NCI-H1105 (cell line): ENCODE data around the gene CBFA2T3.

Experiments used
- DNase-seq: peaks from one replicate; lab custom pipeline; 2025; lab: John Stamatoyannopoulos, UW

Gene CBFA2T3

DNA sequence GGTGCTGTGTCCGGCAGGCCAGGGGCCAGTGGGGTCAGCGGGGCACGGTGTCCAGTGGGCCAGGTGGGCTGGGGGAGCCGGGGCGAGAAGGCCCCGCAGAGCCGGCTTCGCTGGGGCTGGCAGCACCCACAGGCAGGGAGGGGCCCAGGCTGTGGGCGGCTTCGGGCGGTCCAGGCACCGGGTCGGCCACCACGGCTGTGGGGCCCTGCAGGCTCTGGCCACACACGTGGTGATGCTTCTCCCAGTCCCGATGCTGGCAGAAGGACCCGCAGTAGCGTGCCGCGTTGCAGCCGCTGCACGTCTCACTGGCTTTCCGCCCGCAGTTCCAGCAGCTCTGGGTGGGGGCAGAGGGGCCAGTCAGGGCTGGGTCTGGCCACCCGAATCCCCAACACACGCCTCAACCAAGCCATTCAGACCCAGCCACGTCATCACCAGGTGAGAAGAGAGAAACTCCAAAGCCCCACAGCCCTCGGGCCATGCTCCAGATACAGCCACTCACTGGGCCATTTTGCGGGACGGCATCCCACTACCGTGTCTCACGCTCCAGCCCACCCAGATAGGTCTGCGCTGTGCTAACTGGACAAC lies 100.0 kb downstream of the CBFA2T3 start:
- DNase-seq: no peak

DNA sequence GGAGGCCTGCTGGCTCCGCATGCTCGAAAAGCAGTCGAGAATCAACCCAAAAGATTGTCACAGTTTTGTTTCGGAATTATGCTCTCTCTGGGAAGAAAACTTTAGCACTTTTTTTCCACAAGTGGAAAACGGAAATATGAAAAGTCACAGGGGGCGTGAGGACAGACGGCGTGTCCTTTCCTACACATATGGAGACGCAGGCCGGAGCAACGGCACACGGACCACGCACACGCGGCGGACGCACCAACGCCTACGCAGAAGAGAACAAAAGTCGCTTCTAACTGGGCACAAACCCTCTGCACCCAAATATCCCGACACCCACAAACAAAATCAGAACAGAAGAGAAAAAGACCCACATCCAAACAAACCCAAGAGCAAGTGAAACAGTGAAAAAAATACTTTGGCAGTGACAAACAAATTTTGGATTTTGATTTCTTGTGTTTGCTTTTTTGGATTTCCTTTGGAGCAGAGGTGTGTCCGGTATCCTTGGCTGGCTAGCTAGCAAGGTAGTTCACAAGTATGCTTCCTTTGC lies 101.2 kb downstream of the CBFA2T3 start:
- no peak for DNase-seq

DNA sequence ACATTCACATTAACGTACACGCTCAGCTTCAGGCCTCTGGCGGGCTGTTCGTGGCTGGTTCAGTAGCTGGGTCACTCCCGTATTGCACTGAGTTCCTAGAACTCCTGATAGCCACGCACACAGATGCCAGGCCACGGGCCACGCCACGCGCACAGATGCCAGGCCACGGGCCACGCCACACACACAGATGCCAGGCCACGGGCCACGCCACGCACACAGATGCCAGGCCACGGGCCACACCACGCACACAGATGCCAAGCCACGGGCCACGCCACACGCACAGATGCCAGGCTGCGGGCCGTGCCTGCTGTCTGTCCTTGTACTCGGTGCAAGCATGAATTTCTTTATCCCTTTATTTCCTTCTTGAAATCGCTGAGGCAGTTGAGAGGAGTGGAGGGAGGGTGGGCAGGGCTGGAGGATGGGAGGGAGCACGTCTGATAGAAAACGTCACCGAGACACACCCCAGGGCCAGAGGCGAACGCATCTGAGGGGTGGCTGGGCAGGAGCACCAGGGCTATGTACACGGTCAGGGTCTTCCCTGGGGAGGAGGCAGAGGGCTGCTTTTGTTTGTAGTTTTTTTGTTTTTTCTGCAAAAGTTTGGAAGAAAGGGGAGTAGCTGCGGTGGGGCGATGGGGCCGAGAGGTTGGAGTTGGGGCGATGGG lies 101.9 kb downstream of the CBFA2T3 start:
- no peak for DNase-seq

DNA sequence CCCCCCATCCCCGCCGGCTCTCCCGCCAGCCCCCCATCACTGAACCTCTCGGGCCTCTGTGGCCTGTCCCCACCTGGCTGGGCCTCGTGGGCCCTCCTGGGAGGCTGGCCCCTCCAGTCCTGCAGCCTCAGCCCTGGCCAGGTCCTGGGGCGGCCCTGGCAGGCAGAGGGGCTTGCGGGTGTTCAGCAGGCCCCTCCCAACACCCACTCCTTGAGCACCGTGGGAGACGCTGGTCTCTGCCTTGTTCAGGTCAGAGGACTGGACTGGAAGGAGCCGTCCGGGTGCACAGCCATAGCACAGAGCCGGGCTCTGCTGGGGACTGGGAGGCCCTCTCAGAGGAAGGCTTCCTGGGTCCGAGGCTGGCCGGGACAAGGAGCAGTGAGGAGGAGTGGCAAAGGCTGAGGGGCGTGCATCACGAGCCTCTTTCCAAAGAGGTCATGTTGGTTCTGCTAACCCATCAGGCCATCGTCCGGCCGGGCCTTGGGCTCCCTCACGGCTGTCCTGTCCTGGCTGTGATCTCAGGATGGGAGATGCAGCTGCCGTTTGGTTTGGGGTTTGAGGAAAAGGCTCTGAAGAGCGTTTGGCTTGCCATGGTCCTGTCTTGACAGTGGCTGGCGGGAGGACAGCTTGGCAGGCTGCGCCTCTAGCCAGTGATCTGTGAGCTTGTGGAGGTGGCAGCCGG lies 104.2 kb downstream of the CBFA2T3 start:
- no peak for DNase-seq

DNA sequence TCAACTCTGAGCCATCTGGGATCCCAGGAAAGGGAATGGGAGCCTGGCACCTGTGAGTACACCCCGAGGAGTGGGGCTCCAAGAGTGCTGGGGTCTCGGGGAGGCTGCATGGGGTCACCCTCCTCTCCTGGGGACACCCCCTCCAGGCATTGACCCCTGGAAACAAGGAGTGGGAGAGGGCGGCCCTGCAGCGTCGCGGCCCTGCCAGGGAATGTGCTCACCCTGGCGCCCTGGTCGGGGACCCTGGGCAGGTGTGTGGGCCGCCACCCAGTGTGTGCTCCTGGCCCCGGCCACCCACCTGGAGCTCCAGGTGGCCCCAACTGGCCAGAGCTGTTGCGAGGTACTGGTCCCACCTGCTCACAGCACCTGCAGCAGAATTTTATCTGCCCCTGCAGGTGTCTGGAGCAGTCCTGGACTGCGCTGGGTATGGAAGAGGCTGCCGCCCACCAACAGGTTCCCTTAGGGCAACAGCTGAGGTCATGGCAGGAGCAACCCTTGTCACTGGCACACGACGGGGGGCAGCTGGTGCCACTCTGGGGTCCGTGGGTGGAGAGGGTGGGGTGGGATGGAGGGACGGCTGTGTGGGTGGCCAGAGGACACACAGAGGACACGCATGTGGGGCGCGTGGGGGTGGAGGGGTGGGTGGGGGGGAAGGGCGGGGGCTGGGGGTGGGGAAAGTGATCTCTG lies 105.1 kb downstream of the CBFA2T3 start:
- DNase-seq: no peak

DNA sequence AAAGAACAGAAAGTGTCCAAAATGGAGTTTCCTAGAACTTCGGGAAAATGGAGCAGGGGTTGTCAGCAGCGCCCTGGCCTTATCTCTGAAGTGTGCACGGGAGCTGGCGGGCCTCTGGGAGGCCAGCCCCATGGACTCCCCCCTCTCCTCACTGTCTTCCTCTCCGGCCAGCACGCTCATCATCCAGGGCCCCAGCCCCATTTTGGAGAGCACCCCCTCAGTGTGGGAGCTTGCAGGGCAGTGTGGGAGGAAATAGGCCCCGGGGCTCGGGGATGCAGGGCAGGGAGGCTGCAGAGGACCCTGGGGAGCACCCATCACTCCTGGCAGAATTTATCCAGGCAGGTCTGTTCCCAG lies 105.7 kb downstream of the CBFA2T3 start:
- DNase-seq: no peak

DNA sequence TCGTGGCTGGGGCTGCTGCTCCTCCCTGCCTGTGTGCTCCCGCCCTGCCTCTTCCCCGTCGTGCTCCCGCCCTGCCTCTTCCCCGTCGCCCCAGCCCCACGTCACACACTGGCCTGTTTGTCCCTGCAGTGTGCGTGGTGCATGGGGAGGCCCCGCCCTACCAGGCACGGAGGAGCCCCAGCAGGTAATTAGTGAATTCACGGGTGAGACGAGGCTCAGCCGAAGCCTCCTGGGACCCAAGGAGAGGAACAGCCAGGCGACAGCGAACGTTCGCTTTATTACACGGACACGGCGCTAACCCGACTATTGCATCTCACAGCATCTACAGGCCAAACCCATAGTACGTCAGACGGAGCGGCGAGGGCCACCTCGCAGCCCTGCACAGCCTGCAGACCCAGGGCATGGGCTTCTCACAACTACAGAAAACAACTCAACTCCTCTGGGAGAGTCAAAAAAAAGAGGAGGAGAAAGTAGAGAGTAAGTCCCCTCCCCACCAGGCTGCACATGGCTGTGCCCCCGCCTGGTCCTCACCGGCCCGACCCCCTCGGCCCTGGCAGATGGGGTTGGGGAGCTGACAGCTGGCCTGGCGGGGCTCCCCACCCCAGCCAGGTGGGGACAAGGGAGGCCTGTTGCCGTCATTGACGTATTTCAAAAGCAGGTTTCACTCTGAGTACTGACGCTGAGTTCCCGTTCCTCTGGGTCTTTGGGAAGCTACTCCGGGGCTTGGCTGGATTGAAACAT lies 106.2 kb downstream of the CBFA2T3 start:
- no peak for DNase-seq

DNA sequence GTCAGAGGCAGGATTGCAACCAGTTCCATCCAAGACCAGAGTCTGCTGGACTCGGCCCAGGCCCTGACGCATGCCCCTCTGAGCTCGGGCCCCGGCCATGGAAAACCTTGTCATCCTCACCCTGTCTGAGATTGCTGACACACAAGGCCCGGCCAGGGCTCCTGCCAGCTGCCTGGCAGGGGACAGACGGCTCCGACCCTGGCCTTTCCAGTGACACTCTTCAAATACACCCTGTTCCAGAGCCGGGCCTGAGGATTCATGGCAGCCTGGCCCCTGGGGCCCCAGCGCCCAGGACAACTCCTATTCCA lies 107.4 kb downstream of the CBFA2T3 start:
- DNase-seq: no peak

DNA sequence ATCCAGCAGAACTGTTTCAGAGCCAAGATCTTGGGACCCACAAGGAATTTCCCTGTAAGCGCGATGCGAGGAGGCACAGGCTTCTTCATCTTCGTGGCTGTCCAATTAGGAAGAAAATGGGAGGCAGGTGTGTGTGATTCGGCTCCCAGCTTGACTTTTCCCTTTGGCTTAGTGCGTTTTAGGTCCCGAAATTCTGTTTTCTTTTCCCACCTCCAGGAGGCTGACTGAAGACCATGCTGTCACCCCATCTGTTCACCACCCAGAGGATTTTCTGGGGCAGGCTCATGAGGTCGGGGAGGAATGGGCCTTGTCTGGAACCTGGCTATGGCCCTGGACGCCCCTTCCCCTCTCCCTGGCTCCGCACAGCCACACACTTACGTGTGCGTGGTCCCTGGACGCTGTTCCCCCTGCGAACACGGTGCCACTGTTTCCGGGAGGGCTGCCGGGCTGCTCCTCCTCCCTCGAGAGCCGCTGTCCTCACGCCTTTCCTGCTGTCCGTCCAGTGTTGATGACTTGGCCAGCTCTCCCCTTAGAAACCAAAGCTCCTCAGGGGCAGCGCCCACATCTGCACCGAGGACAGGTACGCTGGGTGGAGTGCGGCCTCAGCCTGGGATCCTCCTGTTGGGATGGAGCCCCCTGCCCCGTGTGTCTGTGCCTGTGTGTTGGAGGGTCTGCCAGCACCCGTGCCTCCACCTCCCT lies 107.9 kb downstream of the CBFA2T3 start:
- DNase-seq: no peak

DNA sequence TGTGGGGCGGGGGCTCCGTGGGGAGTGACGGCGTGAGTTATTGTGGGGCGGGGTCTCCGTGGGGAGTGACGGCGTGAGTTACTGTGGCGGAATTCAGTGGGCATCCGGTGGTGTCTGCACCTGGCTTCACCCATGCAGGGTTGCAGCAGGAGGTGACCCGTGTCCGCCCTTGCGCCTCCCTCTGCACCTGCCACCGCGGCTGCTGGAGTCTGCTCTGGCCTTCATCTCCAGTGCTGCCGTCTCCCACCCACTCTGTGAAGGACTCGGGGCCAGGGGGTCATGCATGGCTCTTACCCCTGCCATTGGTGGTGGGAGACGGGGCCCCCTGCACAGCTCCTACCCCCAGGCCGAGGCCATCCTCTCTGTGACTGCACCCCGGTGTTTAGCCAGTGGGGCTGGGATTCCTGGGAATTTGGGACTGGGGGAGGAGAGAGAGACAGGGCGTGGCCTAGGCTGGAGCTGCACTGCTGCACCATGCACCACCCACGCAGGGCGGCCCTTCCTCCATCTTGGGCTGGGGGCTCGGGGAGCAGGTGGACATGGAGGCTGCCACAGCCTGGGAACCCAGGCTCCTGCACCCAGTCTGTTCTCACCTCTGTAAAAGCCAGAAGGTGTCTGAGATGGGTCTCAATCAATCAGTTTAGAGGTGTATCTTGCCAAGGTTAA lies 109.3 kb downstream of the CBFA2T3 start:
- DNase-seq: no peak

DNA sequence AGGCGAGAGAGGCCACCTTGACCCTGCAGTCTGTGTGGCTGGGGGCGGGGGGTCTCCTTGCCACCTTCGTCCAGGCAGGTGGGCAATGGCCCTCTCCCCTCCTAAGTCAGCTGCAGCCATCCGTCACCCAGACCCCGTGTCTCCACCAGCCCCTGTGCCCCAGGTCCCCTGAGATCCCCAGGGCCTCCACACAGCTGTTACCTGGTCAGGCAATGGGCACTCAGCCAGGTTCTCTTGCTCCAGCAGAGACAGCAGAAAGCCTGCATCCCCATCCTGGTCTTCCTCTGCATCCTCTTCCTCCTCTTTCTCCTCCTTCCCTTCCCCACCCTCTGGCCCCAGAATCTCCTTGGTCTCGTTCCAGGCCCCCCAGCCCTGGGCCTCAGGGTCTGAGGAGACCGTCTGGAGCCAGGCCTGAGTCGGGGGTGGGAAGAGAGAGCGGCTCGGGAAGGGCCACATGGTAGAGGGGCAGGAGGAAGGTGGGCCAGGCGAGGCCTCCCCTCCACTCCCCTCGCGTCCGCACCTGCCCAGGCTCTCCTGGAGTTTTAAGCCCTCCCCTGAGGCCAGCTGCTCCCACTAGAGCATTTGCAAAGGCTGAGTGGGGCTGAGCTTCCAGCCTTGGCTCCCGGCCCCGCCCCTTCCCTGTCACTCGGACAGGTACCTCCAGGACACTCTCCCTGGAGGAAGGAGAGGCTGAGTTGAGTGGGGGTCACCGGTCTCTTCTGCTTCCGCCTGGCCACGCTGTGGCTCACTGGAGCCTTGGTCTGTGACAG lies 110.7 kb downstream of the CBFA2T3 start, which contains the start of gene PABPN1L:
PABPN1L (minus strand) TSS at position 510 of the 770 bp plus-strand sequence; CDS start at position 456, 54 bp downstream.
- DNase-seq: no peak

DNA sequence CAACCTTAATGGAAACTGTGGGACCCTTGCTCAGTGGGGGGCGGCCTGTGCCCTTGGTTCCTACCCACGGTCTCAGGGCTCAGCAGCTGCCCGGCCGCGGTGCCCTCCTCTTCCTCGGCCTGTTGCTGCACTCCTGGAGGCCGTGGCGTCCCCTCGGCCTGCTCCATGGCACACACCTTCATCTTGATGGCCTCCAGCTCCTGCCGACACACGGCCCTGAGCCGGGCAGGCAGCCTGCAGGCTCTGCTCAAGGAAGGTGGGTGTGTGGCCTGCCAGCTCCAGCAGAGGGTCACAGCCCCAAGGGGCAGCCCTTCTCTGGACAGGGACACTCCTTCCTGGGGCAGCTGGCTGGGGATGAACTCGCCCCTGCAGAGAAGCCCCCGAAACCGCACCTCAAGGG lies 111.3 kb downstream of the CBFA2T3 start:
- no peak for DNase-seq

DNA sequence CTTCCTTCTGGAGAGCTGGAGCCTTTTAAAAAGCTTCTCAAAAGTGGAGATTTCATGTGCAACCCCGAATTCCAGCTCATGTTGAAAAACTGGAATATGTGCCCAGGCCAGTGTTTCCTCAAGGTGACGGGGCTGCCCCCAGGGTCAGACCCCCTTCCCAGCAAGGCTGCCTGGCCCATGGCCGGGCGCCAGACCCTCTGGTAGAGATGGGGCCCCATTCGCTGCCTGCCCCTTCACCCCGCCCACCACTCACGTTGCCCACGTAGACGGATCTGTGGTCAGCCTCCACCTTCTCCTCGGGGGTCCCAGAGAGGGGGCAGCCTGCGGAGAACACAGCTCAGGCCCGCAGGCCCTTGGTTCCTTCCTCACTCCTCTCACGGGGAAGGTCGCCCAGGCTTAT lies 111.7 kb downstream of the CBFA2T3 start:
- DNase-seq: no peak

DNA sequence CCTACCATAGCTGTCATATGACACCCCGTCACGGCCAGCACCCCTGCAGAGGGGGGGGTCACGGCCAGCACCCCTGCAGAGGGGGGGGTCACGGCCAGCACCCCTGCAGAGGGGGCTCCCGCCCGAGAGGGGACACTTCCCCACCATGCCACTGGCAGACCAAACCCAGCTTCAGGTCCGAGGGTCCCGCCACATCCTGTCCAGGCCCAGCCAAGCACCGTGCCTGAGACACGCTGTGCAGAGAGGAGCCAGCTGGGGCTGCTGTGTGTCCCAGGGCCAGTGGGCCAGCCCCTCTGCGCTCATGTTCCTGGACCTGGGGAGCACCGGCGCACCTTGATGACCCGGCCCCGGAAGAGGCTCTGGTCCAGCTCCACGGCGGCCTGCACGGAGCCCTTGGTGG lies 112.5 kb downstream of the CBFA2T3 start:
- no peak for DNase-seq

DNA sequence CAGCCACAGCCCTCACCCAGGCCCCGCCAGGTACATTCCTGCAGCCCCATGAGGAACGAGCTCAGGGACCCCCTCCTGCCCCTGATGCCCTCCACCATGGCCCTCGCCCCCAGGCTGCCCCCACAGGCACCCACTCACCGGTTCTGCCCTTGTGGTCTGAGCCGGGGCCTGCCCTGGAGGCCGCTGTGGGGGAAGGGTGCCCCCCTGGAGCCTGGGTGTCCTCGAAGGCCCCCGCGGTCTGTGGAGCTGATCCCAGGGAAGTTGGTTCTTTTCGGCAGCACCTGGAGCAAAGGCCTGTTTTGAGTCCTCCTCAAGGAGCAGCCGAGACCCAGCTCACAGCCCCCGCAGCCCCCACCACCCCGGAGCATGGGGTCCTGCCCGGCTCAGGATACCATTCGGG lies 112.9 kb downstream of the CBFA2T3 start:
- no peak for DNase-seq

DNA sequence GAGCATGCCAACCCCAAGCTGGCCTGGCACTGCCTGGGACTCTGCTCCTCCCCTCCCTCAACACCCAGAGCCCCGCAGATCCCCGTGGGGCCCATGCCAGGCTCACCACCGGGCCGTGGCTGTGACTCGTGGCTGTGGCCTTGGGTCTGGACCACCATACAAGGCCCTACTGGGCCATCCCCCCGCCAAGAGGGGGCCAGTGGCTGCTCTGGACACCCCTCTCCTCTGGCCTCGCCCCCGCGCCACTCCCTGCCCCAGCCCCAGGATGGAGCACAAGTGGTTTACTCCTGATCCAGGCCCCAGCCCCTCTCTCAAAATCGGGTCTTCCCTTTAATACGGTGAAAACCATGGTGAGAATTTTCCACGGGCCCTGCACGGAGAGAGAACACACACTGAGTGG lies 113.6 kb downstream of the CBFA2T3 start:
- DNase-seq: no peak

DNA sequence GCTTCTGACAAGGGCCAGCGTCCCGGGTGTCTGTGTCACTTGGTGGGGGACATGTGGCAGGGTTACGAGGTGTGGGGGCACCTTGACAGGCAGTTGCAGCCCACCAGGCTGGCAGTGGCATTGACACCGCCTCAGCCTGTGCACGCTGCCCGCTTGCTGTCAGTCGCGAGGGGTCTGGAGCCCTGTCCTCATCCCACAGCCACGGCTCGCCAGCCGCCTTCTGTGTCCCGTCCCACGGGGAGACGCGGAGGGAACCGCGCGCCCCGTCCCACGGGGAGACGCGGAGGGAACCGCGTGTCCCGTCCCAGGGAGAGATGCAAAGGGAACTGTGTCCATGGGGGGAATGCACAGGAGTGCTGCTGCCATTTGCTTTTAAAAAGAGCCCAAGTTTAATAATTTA lies 114.0 kb downstream of the CBFA2T3 start:
- DNase-seq: no peak

DNA sequence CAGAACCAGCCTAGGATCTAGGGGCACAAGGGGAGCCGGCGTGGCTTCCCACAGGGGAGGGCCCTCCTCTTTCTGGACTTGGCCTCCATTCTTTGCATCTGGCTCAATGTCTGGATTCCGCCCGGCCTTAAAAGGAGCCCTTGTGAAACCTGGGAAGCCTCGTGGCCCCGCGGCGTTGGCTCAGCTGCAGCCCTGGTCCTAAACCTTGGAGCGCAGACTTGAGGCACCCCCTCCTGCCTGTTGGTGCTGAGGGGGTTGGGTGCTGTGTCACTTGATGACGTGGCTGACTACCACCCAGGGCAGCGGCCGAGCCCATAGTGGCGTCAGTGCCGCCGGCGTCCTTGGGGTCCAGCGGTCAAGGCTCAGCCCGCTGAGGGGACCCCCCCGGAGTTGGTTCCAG lies 115.6 kb downstream of the CBFA2T3 start:
- no peak for DNase-seq

DNA sequence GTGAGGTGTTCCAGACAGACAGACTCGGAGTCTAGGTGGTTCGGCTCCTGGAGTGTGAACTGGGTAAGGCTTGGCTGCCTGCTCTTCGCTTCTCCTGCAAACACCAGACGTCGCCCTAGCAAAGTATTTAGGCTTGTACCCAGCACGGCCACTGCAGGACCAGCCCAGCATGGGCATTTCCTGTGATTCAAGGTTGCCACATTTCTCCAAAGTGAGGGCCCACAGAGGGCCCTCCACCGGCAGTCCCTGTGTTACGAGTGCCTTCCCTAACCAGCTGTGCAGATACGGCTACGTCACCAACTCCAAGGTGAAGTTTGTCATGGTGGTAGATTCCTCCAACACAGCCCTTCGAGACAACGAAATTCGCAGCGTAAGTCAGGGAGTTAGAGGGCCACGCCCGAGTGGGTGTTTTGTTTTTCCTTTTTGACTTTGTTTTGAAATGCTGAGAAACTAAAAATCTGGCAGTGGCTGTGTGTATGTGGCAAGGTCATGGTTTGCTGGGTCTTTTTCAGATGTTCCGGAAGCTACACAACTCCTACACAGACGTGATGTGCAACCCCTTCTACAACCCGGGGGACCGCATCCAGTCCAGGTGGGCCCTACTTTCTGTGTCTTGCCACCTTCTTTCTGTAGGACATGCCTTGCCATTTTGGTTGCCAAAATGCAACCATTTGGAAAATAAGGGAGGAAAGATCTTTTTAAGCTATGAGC lies 117.5 kb downstream of the CBFA2T3 start:
- DNase-seq: no peak
